OCI-LY7 (cell line): ENCODE results near the gene KLHL8. TPM values are rescaled to one million over a fixed set of nuclear protein-coding genes. Genes with fewer than 3 reads are reported as not detected.

Source experiments
- BruUV-seq: library from RNA; stranded (reverse); fragments of 400-500 nt; replicated peaks from 2 replicates; lab custom pipeline; 2021; lab: Mats Ljungman, UMichigan
- CTCF ChIA-PET: fragments of 300-600 bp; sonication (Branson Sonifier 250); formaldehyde crosslinking; loops from one replicate; lab custom pipeline; 2022; ENCODE audit warnings: antibody characterized with exemption; ENCODE audit not compliant: unreplicated experiment; lab: Charles Lee
- POLR2A ChIA-PET: fragments of 300-600 bp; sonication (Branson Sonifier 250); formaldehyde crosslinking; loops from one replicate; lab custom pipeline; 2022; ENCODE audit warnings: antibody characterized with exemption; lab: Charles Lee
- DNase-seq: peaks from one replicate; pipeline ENCODE4 v3.0.0-alpha.2; 2015; ENCODE audit warnings: low spot score
- H2AFZ ChIP-seq: fragments of 200-600 bp; sonication (generic), shearing (Covaris generic); 2 replicates; pipeline ENCODE4 v1.6.1; 2014; ENCODE audit warnings: mild to moderate bottlenecking, antibody characterized with exemption, low read length, moderate library complexity
- H3K27ac ChIP-seq: fragments of 200-600 bp; sonication (generic); 2 replicates; pipeline ENCODE4 v1.5.1; 2014; ENCODE audit warnings: mixed run types, low read depth, mild to moderate bottlenecking, moderate library complexity, low read length, inconsistent platforms; ENCODE audit not compliant: poor library complexity, severe bottlenecking
- H3K36me3 ChIP-seq: fragments of 200-600 bp; sonication (generic); 2 replicates; pipeline ENCODE4 v1.6.1; 2014; ENCODE audit warnings: mild to moderate bottlenecking, antibody characterized with exemption, low read length, moderate library complexity, mixed read lengths; ENCODE audit not compliant: insufficient read depth
- H3K4me1 ChIP-seq: fragments of 200-600 bp; sonication (generic); 2 replicates; pipeline ENCODE4 v1.5.1; 2014; ENCODE audit warnings: mild to moderate bottlenecking, low read length; ENCODE audit not compliant: insufficient read depth, poor library complexity, severe bottlenecking
- H3K4me2 ChIP-seq: fragments of 200-600 bp; sonication (generic); 2 replicates; pipeline ENCODE4 v1.6.1; 2014; ENCODE audit warnings: mild to moderate bottlenecking, low read length
- H3K4me3 ChIP-seq: fragments of 200-600 bp; sonication (generic); 2 replicates; pipeline ENCODE4 v1.5.1; 2014; ENCODE audit warnings: mild to moderate bottlenecking, low read depth, low read length; ENCODE audit not compliant: poor library complexity, severe bottlenecking
- H3K79me2 ChIP-seq: fragments of 200-600 bp; sonication (generic); 2 replicates; pipeline ENCODE4 v1.6.1; 2016; ENCODE audit warnings: low read depth, mild to moderate bottlenecking, low read length, moderate library complexity, mixed read lengths; ENCODE audit not compliant: insufficient read depth
- H3K9me2 ChIP-seq: fragments of 200-600 bp; sonication (generic); 2 replicates; pipeline ENCODE4 v1.6.1; 2016; ENCODE audit warnings: mild to moderate bottlenecking, low read length, mixed read lengths; ENCODE audit not compliant: insufficient read depth
- H3K9me3 ChIP-seq: fragments of 200-600 bp; sonication (generic); 2 replicates; pipeline ENCODE4 v1.6.1; 2014; ENCODE audit warnings: mild to moderate bottlenecking, mixed run types, low read length, mixed read lengths
- H4K20me1 ChIP-seq: fragments of 200-600 bp; sonication (generic); 2 replicates; pipeline ENCODE4 v1.6.1; 2014; ENCODE audit warnings: mild to moderate bottlenecking, antibody characterized with exemption, low read length, moderate library complexity, mixed read lengths; ENCODE audit not compliant: insufficient read depth
- CTCF ChIP-seq: fragments of 200-600 bp; sonication (generic); conservative IDR thresholded peaks from 2 replicates; pipeline ENCODE4 v1.5.1; 2014; ENCODE audit warnings: mild to moderate bottlenecking, antibody characterized with exemption, low read length, moderate library complexity, mixed read lengths
- EZH2phosphoT487 ChIP-seq: fragments of 200-600 bp; sonication (generic); IDR thresholded peaks from 2 replicates; pipeline ENCODE4 v1.6.1; 2018; ENCODE audit warnings: low read depth, borderline replicate concordance, mild to moderate bottlenecking, mixed run types, antibody characterized with exemption, low read length, moderate library complexity, mixed read lengths
- intact Hi-C: fragments of 100-400 bp; cut with micrococcal nuclease; formaldehyde crosslinking; loops from one replicate; pipeline ENCODE4 v1.10.0; 2022; ENCODE audit not compliant: unreplicated experiment
- total RNA-seq, 2 experiments: library from RNA; depleted of rRNA in 1 of 2; stranded (reverse); fragments of >200 nt in 1 of 2; shearing (Covaris generic) in 1 of 2; gene quantifications; 2 replicates each; pipeline ENCODE4 v1.2.3, GENCODE V29; 2014 to 2022

Gene KLHL8
- total RNA-seq, 2 experiments from 2014 or later: 9.0 to 23.4 TPM

- ChIA-PET CTCF (no interaction called here), POLR2A (no interaction called here)
- Histone ChIP-seq H4K20me1 (no peaks in the 10 kb centered on the region), H3K79me2 (no peaks in the 10 kb centered on the region), H3K4me3 (no peak overlapping the region), H3K36me3 (peaks cover 54% of the 10 kb centered on the region), H3K9me2 (no peaks in the 10 kb centered on the region), H2AFZ (no peak overlapping the region), H3K9me3 (no peaks in the 10 kb centered on the region), H3K4me1 (no peaks in the 10 kb centered on the region), H3K4me2 (no peak overlapping the region), H3K27ac (no peak overlapping the region)
- intact Hi-C loops: no loop called here
- no TSS peak for BruUV-seq
- no peak for TF ChIP-seq CTCF
- no peak for TF ChIP-seq EZH2phosphoT487
- no peak for DNase-seq
Observed at GRCh38 chr4:87141428-87141827, 79.0 kb downstream of the KLHL8 start.

- peaks cover 88% of the 10 kb centered on the region for H3K36me3 ChIP-seq
- no peak overlapping the region for H3K4me2 ChIP-seq
Observed at GRCh38 chr4:87134122-87134521, 86.3 kb downstream of the KLHL8 start.

More at GRCh38 chr4:87134122-87134521, 86.3 kb downstream of the KLHL8 start:
- Histone ChIP-seq H3K27ac (no peak overlapping the region), H2AFZ (no peak overlapping the region), H4K20me1 (no peaks in the 10 kb centered on the region), H3K4me1 (peaks cover 5% of the 10 kb centered on the region), H3K9me3 (no peaks in the 10 kb centered on the region), H3K4me3 (no peak overlapping the region), H3K9me2 (no peaks in the 10 kb centered on the region), H3K79me2 (no peaks in the 10 kb centered on the region)
- BruUV-seq: no TSS peak
- no peak for DNase-seq
- intact Hi-C loops: no loop called here
- ChIA-PET POLR2A (interaction anchor here (0.6 to 2.6 kb wide), 4 partner anchors 9 to 87 kb away, joined by 3 to 6 read pairs (median 4); no protein-coding TSS in a partner anchor), CTCF (no interaction called here)
- TF ChIP-seq EZH2phosphoT487 (no peak), CTCF (no peak)
